DOHH2 (cell line): Measurements from ENCODE around the gene NR1H3.

Experiments
- H3F3A ChIP-seq: fragments of 200-600 bp; sonication (generic), shearing (Covaris generic); 2 replicates; pipeline ENCODE4 v1.6.0; 2016; ENCODE audit warnings: antibody characterized with exemption, mild to moderate bottlenecking; ENCODE audit not compliant: control insufficient read depth, insufficient read depth
- H3K27ac ChIP-seq: fragments of 200-600 bp; sonication (generic); 2 replicates; pipeline ENCODE4 v1.5.1; 2014; ENCODE audit warnings: low read depth, mild to moderate bottlenecking, low read length, moderate library complexity
- H3K27me3 ChIP-seq: fragments of 200-600 bp; sonication (generic); 2 replicates; pipeline ENCODE4 v1.6.1; 2014; ENCODE audit warnings: mild to moderate bottlenecking, low read length, mixed read lengths; ENCODE audit not compliant: control insufficient read depth
- H3K36me3 ChIP-seq: fragments of 200-600 bp; sonication (generic); 2 replicates; pipeline ENCODE4 v1.6.1; 2014; ENCODE audit warnings: mild to moderate bottlenecking, low read length, moderate library complexity, mixed read lengths; ENCODE audit not compliant: control insufficient read depth
- H3K4me1 ChIP-seq: fragments of 200-600 bp; sonication (generic); 2 replicates; pipeline ENCODE4 v1.6.1; 2014; ENCODE audit warnings: mild to moderate bottlenecking, low read length, mixed read lengths; ENCODE audit not compliant: control insufficient read depth
- H3K4me2 ChIP-seq: fragments of 200-600 bp; sonication (generic); 2 replicates; pipeline ENCODE4 v1.6.0; 2014; ENCODE audit warnings: mild to moderate bottlenecking, low read length, moderate library complexity
- H3K4me3 ChIP-seq: fragments of 200-600 bp; sonication (generic); 2 replicates; pipeline ENCODE4 v1.5.1; 2014; ENCODE audit warnings: mild to moderate bottlenecking, low read length, mixed read lengths
- H3K79me2 ChIP-seq: fragments of 200-600 bp; sonication (generic); 2 replicates; pipeline ENCODE4 v1.6.1; 2014; ENCODE audit warnings: mild to moderate bottlenecking, low read length, mixed read lengths; ENCODE audit not compliant: control insufficient read depth
- H3K9me2 ChIP-seq: fragments of 200-600 bp; sonication (generic); replicated peaks from 2 replicates; pipeline ENCODE4 v1.6.1; 2014; ENCODE audit warnings: mild to moderate bottlenecking, low read length, mixed read lengths; ENCODE audit not compliant: control insufficient read depth
- H3K9me3 ChIP-seq: fragments of 200-600 bp; sonication (generic); 2 replicates; pipeline ENCODE4 v1.6.1; 2014; ENCODE audit warnings: antibody characterized with exemption, low read length, mixed read lengths; ENCODE audit not compliant: control insufficient read depth, insufficient read depth
- H4K20me1 ChIP-seq: fragments of 200-600 bp; sonication (generic); 2 replicates; pipeline ENCODE4 v1.6.0; 2014; ENCODE audit warnings: low read depth, mild to moderate bottlenecking, antibody characterized with exemption, low read length, moderate library complexity; ENCODE audit not compliant: control insufficient read depth, insufficient read depth
- CTCF ChIP-seq: fragments of 200-600 bp; sonication (generic); IDR thresholded peaks from one replicate; pipeline ENCODE4 v1.5.1; 2014; ENCODE audit warnings: antibody characterized with exemption, mild to moderate bottlenecking, low read depth, low read length; ENCODE audit not compliant: poor library complexity, severe bottlenecking
- EZH2phosphoT487 ChIP-seq: fragments of 200-600 bp; sonication (generic); IDR thresholded peaks from 2 replicates; pipeline ENCODE4 v1.6.1; 2017; ENCODE audit warnings: borderline replicate concordance, mild to moderate bottlenecking, antibody characterized with exemption, low read length, moderate library complexity, mixed read lengths

The NR1H3 gene

DNA sequence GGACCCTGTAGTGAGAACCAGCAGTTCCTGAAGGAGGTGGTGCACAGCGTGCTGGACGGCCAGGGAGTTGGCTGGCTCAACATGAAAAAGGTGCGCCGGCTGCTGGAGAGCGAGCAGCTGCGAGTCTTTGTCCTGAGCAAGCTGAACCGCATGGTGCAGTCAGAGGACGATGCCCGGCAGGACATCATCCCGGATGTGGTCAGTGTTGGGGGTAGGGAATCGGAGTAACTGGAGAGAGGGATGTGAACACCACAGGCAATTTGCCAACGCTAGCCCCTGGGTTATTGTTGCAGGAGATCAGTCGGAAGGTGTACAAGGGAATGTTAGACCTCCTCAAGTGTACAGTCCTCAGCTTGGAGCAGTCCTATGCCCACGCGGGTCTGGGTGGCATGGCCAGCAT, 32.1 kb downstream of the NR1H3 start:
- Histone ChIP-seq H3F3A (no peaks in the 10 kb centered on the region), H3K79me2 (no peaks in the 10 kb centered on the region), H3K4me1 (no peaks in the 10 kb centered on the region), H3K9me2 (no peaks in the 10 kb centered on the region), H3K4me3 (no peak overlapping the region), H3K4me2 (no peak overlapping the region), H3K27me3 (no peaks in the 10 kb centered on the region), H3K27ac (no peak overlapping the region), H4K20me1 (no peaks in the 10 kb centered on the region), H3K36me3 (peaks cover 82% of the 10 kb centered on the region), H3K9me3 (no peaks in the 10 kb centered on the region)
- TF ChIP-seq CTCF (no peak), EZH2phosphoT487 (no peak)

DNA sequence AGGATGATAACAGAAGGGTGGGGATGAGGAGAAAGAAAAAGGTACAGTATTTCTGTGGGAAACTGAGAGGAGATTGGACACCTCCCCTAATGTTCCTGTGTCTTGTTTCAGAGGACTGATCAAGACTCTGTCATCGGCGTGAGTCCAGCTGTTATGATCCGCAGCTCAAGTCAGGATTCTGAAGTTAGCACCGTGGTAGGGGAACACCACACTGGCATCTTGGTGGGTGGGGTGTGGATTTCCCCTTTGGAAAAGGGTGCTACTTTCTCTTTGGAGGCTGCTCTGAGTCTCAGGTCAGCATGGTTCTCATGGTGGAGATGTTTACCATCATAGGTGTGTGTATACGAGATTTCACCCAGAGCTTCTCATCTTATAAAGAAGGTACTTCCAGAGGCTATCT, 37.6 kb downstream of the NR1H3 start:
- Histone ChIP-seq H3K27me3 (no peaks in the 10 kb centered on the region), H3K4me3 (no peak overlapping the region), H3K9me3 (no peaks in the 10 kb centered on the region), H3K79me2 (no peaks in the 10 kb centered on the region), H3K36me3 (peaks cover 78% of the 10 kb centered on the region), H3K9me2 (no peaks in the 10 kb centered on the region), H4K20me1 (no peaks in the 10 kb centered on the region), H3K4me1 (no peaks in the 10 kb centered on the region), H3K27ac (no peak overlapping the region), H3K4me2 (no peak overlapping the region), H3F3A (no peaks in the 10 kb centered on the region; the same call in 1 of the 2 replicates)
- TF ChIP-seq EZH2phosphoT487 (no peak), CTCF (no peak)

GRCh38 chr11:47296045-47296444, 38.2 kb downstream of the NR1H3 start:
- no peak overlapping the region for H3K4me2 ChIP-seq
- no peaks in the 10 kb centered on the region for H3K27me3 ChIP-seq
- H3K79me2 ChIP-seq = no peaks in the 10 kb centered on the region
- H3K27ac ChIP-seq = no peak overlapping the region
- no peaks in the 10 kb centered on the region for H3K4me1 ChIP-seq
- peaks cover 76% of the 10 kb centered on the region for H3K36me3 ChIP-seq
- H4K20me1 ChIP-seq = no peaks in the 10 kb centered on the region
- H3F3A ChIP-seq = no peaks in the 10 kb centered on the region; the same call in 1 of the 2 replicates
- no peaks in the 10 kb centered on the region for H3K9me3 ChIP-seq
- TF ChIP-seq EZH2phosphoT487 = no peak
- TF ChIP-seq CTCF = no peak
- H3K9me2 ChIP-seq = no peaks in the 10 kb centered on the region
- no peak overlapping the region for H3K4me3 ChIP-seq

DNA sequence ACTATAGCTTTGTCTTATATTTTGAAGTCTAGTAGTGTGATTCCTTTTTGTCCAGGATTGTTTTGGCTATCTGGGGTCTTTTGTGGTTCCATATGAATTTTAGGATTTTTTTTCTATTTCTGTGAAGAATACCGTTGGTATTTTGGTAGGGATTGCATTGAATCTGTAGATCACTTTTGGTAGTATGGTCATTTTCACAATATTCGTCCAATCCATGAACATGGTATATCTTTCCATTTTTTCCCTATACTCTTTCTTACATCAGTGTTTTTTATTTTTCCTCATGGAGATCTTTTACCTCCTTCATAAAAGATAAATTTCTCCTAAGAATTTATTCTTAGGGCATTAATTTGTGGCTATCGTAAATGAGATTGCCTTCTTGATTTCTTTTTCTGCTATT, 41.3 kb downstream of the NR1H3 start:
- Histone ChIP-seq H3K27ac (no peak overlapping the region), H4K20me1 (no peaks in the 10 kb centered on the region), H3K9me3 (no peaks in the 10 kb centered on the region), H3K4me2 (no peak overlapping the region), H3K79me2 (no peaks in the 10 kb centered on the region), H3K36me3 (peaks cover 77% of the 10 kb centered on the region), H3F3A (no peaks in the 10 kb centered on the region; the same call in 1 of the 2 replicates), H3K27me3 (no peaks in the 10 kb centered on the region), H3K4me1 (no peaks in the 10 kb centered on the region), H3K4me3 (no peak overlapping the region), H3K9me2 (no peaks in the 10 kb centered on the region)
- TF ChIP-seq CTCF (no peak), EZH2phosphoT487 (no peak)
